GM12865 (cell line): ENCODE data around the gene APBB1IP.
"Not testable (repeated sequence)": the region's sequence is repeated elsewhere in the genome, so short reads cannot be mapped to it uniquely, and the experiment has no call there.

Experiments used
- DNase-seq: peaks from one replicate; pipeline ENCODE4 v3.0.0; 2010; ENCODE audit warnings: low read depth
- H3K4me3 ChIP-seq: 2 replicates; pipeline ENCODE4 v1.5.1; 2011; ENCODE audit warnings: mild to moderate bottlenecking, low read depth, low read length, control low read depth
- CTCF ChIP-seq: IDR thresholded peaks from 2 replicates; pipeline ENCODE4 v1.5.1; 2011; ENCODE audit warnings: low read length, control low read depth, low read depth, inconsistent platforms; ENCODE audit not compliant: insufficient read depth; ENCODE audit errors: missing control alignments

Gene APBB1IP

GRCh38 chr10:26571655-26572054 is 133.5 kb downstream of the APBB1IP start:
- TF ChIP-seq CTCF, result no peak
- DNase-seq, result peak; percentile 18
- H3K4me3 ChIP-seq, result no peak overlapping the region

GRCh38 chr10:26573674-26574073 is 135.5 kb downstream of the APBB1IP start:
- TF ChIP-seq CTCF, result peak; percentile 4
- no peak overlapping the region for H3K4me3 ChIP-seq
- no peak for DNase-seq

GRCh38 chr10:26574783-26575182 is 136.6 kb downstream of the APBB1IP start:
- DNase-seq, result peak; percentile 78
- TF ChIP-seq CTCF, result no peak

GRCh38 chr10:26578371-26578770 is 140.2 kb downstream of the APBB1IP start:
- not testable (repeated sequence) for H3K4me3 ChIP-seq, DNase-seq

More at GRCh38 chr10:26574783-26575182, 136.6 kb downstream of the APBB1IP start:
- no peak overlapping the region for H3K4me3 ChIP-seq

- DNase-seq, result no peak
- TF ChIP-seq CTCF, result no peak
- H3K4me3 ChIP-seq, result no peak overlapping the region
These were observed 141.3 kb downstream of the APBB1IP start for GRCh38 chr10:26579256-26580063.

- DNase-seq, result no peak
- H3K4me3 ChIP-seq, result no peak overlapping the region
- TF ChIP-seq CTCF, result no peak
These were observed 148.1 kb downstream of the APBB1IP start for GRCh38 chr10:26586211-26586610.

- TF ChIP-seq CTCF, result no peak
- no peak overlapping the region for H3K4me3 ChIP-seq
- no peak for DNase-seq
These were observed 150.5 kb downstream of the APBB1IP start for GRCh38 chr10:26588611-26589010.

- H3K4me3 ChIP-seq, DNase-seq: not testable (repeated sequence)
These were observed 151.7 kb downstream of the APBB1IP start for GRCh38 chr10:26589813-26590212.
